Activated CD4-positive, alpha-beta T cell treated with anti-CD3 and anti-CD28 coated beads, Interleukin-2, Interleukin-6, amounts not matched to agents 100 ng/mL and 50 ng/mL, durations not matched to agents 16 hours and 8 hours (primary cell): ENCODE results near the gene SLC44A4.
"Not testable (repeated sequence)": the region's sequence is repeated elsewhere in the genome, so short reads cannot be mapped to it uniquely, and the experiment has no call there.

Experiments used
- DNase-seq: peaks from one replicate; pipeline ENCODE4 v3.0.0-alpha.2; 2020

The SLC44A4 gene

DNA sequence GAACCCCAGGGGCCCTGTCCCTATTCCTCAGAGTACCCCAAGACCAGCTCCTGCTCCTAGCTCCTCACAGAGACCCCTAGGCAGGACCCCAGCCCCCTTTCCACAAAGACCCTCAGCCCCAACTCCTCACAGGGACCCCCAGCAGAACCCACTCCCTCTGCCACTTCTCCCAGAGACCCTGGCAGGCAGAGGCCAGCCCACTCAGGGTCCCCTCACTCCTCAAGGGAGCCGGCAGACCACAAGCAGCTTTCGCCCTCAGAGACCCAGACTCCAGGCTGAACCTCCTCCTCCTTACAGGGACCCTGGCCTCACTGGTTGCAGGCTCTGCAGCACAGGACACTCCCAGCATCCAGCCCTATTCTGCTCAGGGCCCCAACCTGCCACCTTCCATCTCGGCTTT lies 575 bp downstream of the SLC44A4 start:
- no peak for DNase-seq

DNA sequence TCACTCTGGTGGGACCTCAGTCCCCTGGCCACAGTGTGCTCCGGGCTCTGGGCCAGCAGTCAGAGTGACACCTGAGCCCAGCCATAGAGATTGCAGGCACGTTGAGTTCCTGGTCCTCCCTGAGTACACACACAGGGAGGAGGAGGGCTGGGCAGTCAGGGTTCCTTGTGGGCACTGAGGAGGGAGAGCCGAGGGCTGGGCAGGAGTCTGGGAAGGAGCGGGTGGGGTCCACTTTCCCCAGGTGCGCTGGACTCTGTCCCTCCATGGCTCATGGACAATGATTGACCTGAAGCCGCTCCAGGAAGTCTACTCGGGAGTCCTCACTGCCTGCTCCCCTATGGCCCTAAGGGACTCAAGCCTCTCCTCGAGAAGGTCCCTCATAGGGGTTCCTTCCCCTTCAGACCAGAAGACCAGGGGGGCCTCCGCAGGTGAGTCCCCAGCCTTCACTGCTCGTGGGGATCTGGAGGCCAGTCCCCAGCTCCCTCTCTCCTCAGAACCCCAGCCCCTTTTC lies 1.1 kb downstream of the SLC44A4 start:
- DNase-seq, result no peak

DNA sequence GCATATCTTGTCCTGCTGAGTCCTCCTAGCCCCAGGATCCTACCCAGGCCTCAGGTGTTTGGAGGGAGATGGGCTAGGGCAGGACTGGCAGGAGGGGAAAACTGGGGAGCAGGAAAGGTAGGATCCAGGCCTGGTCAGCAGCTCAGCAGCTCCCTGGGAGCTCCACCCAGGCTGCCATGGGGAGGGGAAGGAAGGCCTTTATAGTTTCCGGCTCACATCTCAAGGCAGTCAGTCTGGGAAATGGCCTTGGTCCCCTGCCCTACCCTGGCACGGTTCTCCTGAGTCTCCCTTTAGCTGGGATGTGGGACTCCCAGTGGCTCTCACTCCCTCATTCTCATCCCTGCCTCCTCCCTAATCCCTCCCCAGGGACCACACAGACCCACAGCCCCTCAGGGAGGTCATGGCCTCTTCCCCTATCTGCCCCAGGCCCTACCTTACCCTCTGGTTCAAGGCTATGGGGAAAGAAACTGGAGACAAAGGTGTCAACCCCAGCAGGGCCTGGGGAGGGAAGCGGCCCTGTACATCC lies 1.6 kb downstream of the SLC44A4 start:
- DNase-seq, result no peak

DNA sequence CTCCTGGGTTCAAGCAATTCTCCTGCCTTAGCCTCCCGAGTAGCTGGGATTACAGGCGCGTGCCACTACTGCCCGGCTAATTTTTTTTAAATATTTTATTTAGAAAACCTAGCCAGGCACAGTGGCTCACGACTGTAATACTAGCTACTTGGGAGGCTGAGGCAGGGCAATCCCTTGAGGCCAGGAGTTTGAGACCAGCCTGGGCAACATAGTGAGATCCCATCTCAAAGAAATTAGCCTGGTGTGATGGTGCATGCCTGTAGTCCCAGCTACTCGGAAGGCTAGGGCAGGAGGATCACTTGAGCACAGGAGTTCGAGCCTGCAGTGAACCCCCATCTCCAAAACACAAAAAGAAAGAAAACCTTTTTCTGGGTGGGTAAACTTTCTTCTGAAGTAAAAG lies 2.4 kb downstream of the SLC44A4 start:
- no peak for DNase-seq

DNA sequence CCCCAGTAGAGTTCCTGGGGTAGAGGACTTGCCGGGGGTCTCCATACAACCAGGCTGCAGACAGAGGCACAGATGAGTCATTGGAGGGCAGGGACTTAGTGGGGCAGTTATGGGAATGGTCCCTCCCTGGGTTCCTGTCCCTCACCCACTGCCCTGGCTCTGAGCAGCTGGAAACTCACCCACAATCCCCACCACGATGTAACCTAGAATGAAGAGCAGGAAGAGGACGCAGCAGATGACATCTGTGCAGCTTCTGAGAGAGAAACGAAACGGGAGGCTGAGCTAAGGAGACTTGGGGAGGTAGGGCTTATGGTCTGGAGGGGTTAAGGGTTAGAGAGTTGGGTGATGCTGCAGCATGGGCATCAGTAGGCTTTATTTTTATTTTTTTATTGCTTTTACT lies 2.9 kb downstream of the SLC44A4 start:
- no peak for DNase-seq

DNA sequence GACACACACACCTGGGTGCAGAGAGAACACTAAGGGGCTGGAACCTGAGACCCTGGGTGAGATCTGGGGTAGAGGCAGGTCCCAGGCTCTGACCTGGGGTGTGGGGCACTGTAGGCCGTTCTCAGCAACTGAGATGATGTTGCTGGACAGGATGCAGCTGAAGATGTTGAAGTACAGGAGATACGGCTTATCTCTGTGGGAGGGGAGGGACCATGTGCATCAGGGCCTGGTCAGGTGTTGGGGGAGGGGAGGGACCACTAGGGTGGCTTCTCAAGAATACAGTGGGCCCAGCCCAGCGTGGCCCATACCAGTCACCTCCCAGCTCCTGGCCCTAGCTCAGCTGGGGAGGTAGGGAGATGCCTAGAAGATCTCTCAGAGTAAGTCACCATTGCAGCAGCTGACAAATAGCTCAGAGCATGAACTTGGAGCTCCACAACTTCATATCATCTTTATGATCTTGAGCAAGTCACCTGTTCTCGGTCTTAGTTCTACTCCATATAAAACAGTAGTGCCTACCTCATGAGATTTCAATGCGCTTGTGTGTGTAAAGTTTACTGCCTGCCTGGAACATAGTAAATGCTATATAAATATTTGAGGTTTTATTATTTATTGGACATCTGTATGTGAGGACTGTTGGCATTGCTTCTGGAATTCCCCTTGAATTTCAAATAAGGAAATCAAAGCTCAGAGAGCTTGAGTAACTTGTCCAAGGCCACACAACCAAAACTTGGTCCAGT lies 3.8 kb downstream of the SLC44A4 start:
- DNase-seq, result no peak

DNA sequence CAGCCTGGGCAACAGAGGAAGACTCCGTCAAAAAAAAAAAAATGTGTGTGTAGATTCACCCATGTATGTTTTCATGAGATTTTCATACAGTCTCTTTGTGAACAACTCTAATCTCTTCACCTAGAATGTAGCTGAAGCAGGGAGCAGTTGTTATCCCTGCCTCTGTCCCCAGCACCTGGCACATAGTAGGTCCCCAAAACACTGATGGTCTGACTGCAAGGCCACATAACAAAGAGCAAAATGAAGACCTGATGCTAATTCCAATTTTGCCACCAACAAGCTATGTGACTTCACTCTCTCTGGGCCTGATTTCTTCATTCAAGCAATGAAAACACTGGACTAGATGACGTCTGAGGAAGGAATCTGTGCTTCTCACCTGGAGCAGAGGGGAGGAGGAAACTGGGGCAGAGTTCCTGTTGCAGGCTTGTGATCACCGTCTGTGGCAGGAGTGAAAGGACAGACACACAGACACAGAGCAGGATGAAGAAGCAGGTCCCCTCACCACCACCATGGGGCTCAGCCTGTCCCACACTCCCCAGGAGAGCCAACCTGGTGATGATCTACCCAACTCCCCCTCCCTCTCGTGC lies 4.6 kb downstream of the SLC44A4 start:
- no peak for DNase-seq

DNA sequence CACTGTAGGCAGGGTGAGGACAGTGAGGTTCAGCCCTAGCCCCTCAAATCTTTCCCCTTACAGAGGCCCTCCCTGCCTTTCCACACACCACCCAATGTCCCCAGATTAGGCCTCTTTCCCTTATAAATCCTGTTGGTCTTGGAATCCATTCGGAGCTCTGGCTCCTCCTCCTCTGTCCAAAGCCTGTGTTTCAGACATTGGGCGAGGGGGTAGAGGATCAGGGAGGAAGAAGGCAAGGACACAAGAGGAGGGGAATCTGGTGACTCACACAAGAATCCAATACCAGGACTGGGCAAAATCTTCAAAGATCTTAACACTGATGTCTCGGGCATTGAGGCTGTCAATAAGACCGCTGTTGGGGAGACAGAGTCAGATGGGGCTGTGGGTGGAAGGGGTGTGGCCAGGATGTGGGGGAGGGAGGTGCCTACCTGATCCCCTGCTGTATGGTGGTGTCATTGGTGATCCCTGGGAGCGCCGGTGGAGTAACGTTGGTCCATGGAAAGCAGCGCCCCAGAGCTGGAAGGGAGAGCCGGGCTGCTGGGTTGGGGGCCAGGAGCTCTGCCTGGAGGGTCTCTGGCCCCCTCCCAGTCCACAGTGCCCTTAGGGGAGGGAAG lies 7.6 kb downstream of the SLC44A4 start:
- DNase-seq, result no peak

DNA sequence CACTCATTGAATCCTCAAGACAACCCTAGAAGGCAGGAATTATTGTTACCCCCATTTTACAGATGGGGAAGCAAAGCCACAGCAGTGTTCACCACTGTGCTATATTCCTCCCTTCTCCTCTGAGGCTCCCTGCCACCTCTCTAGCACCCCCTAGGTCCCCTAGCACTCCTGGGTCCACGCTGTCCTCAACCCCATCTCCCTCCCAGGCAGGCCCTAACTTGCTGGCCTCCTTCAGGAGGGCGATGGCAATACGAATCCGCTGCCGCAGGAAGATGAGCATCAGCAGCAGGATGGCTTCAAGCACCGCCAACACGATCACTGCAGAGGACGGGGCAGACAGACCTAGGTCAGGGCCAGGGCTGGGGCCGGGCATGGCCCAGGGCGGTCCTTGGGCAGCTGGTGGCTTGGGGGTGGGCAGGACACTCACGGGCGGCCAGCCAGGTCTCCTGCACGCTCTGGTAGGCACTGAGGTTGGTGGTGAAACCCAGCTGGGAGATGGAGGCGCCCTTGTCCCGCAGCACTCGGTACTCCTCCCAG lies 8.3 kb downstream of the SLC44A4 start:
- DNase-seq, result peak; percentile 19

DNA sequence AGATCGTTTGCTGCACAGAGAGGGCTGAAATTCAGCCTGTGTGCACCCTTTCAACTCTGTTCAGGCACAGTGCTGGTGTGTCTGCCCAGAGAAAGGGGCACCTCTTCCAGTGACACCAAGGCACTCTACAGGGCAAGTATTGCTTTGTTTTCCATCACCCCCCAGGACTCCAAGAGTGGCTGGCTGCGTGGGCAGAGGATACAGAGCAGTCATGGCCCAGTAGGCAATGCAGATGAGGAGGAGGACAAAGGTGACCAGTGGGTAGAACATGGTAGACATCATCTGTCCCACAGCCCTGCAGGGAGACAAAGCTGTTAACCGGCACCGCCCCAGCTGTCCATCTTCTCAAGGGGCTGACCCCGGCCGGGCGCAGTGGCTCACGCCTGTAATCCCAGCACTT lies 9.5 kb downstream of the SLC44A4 start:
- no peak for DNase-seq

DNA sequence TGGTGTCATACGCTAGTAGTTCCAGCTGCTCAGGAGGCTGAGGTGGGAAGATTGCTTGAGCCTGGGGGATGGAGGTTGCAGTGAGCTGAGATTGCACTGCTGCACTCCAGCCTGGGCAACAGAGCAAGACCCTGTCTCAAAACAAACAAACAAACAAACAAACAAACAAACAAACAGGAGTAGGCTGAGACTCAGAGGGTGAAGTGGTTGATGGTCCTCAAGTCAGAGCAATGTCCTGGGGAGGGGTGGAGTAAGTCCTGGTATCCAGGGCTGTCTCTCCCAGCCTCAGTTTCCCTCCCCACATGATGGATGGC lies 10.2 kb downstream of the SLC44A4 start:
- DNase-seq, result not testable (repeated sequence)

DNA sequence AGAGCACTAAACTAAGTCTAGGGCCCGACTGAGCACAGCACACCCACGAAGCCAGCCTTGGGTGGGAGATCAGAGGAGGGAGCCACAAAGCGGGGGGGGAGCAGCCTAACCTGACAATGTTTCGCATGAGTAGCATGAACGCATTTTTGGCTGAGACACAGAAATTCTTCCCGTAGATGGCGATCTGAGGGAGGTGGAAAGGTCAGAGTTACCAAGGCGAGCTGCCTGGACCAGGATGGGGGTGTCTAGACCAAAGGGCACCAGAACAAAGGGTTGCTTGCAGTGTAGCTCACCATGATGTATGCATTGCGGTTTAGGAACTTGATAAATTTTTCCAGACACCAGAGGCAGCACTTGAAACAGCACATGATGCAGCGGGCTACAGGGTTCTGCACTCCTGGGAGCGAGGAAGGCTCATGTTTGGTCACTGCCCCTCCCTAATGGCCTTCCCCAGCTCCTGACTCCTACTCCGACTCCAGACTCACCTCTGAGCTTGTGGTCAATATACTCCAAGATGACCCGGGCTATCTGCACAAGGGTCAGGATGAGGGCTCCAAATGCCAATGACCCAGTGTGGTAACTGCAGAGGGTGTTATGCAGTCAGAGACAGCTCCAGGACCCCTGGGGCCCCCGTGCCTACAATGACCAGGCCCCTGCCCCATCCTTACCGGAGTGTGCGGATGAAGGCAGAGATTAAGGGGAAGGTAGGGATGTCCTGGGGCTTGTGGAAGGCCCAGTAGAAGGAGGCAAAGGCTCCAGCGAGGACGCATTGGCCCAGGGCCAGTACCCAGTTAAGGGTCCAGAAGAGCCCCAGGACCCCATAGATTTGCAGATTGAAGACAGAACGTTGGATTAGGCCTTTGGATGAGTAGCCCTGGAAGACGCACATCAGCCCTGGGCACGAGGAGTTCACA lies 13.3 kb downstream of the SLC44A4 start:
- DNase-seq, result no peak

DNA sequence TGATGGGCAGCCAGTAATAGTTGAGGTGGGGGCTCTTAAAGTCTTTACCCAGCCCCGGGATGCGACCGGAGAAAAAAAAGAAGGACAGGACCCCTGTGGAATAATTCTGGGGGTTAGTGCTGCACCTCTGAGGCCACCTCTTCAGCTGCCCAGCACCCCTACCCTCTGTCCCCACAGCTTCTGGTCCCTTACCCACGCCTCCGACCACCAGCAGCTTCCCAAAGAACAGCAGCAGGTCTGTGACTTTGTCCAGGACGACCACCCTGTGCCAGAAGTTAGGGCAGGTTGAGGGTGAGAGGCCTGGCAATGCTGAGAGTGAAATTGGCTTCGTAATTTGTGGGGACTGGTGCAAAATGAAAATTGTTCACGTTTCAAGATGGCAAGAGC lies 14.0 kb downstream of the SLC44A4 start:
- DNase-seq, result no peak

DNA sequence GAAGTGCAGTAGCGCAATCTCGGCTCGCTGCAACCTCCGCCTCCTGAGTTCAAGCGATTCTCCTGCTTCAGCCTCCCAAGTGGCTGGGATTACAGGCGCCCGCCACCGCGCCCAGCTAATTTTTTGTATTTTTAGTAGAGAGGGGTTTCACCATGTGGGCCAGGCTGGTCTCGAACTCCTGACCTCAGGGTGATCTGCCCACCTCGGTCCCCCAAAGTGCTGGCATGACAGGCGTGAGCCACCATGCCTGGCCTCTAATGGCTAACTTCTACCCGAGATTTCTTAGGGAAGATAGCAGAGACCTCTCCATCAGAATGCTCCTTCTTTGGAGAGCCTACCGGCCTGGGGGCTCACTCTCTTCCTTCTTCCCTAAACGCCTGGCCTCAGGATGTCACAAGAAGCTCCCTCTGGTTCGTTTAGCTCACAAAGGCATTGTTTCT lies 14.7 kb downstream of the SLC44A4 start:
- not testable (repeated sequence) for DNase-seq

DNA sequence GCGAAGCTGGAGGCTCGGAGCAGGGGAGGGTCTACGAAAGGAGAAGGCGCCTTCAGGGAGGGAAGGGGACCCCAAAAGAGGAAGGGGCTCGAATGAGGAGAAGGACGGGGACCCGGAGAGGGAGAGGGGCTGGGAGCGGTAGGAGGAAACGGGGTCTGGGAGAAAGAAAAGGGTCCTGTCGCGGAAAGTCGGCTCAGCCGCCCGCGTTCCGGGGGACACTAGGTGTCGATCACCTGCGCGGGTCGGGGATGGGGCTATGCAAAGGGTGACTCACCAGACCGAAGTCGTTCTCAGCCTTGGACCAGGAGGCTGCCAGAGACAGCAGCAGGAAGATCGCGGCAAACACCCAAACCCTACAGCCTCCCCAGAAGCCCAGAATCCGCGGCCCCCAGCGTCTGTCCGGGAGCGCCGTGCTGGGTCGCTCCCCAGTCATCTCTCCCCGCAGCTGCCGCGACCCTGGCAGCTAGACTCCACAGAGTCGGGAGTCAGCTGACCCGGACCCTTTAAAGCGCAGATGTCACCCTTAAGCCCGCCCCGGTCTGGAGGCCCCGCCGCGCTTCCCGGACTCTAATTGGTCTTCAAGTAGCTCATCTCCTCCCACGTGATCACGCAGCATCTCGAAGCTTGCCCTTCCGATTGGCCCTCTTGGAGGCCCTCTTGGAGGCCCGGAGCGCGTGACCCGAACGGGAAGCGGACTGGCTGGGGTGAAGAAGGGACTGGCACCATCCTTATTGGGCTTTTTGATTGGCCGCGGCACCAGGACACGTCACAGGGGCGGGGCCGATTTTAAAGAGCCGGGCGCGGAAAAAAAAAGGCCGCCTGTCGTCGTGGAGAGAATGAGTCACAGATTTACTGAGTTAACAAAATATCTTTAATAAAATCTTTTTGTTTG lies 16.2 kb downstream of the SLC44A4 start, which contains the start of gene NEU1:
NEU1 (minus strand) TSS at position 478 of the 892 bp plus-strand sequence; CDS start at position 433, 45 bp downstream.
- peak; percentile 100 for DNase-seq

DNA sequence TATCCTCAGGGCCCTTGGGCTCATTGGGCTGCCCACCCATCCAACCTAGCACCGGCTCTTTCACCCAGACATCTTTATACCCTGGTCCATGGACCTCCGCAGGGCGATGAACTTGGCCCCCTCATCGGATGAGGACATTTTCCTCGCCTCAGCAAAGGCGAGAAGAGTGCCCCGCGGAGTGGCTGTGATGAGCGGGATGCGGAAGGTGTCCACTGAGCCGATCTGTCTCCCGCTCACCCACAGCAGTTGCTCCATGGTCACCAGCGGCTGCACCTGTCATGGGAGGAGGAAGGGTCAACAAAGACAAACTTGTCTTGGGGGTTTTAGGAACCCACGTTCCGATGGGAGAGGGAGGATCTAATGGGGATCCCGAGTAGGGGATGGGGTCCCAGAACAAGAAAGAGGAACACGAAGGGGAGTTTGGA lies 16.9 kb downstream of the SLC44A4 start:
- no peak for DNase-seq

DNA sequence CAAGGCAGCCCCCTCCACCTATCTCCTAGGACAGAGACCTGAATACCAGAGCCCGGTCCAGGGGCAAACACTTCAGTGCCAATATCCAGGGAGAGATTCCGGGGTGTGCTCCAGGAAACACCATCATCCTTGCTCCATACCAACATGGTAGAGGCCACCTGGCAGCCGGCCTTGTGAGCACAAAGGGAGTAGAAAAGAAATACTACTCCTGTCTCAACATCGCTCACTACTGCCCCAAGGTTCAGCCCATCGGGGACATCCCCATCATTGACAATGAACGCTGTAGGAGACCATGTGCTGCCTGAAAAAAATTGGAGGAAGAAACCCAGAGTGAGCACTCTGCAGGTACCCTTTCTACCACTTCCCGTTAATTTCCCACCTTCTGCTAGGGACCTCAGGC lies 17.6 kb downstream of the SLC44A4 start:
- DNase-seq, result no peak

DNA sequence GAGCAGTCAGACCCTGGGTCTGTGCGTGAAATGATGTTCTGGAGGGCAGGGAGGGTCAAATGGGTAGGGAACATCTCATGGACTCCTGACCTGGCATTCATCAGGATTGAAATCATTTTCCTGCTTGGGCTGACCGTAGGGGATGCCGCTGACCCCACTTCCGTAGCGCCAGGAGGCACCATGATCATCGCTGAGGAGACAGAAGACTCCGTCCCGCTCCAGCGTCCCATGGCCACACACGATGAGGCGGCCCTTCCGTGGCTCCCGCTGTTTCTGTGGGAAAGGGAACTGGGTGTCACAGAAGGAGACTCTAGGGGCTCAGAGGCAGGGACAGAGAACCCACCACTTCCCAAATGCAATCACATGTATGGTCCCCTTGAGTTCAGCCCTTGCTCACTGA lies 18.4 kb downstream of the SLC44A4 start:
- no peak for DNase-seq

DNA sequence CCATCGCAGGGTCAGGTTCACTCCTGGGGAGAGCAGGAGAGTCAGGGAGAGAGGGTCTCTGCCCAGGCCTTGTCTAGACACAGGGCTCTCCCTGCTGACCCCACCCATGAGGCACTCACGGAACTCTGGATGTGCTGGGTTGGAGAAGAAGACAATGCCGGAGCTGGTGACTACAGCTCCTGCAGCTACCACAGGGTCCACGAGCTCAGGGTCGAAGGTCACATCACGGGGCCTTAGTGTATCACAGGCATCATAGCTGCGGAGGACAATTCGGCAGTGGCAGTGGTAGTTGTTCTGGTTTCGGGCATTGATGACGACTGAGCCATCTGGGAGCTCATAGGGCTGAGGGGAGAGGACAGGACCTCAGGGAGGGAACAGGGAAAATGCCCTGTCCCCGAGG lies 18.9 kb downstream of the SLC44A4 start:
- no peak for DNase-seq

DNA sequence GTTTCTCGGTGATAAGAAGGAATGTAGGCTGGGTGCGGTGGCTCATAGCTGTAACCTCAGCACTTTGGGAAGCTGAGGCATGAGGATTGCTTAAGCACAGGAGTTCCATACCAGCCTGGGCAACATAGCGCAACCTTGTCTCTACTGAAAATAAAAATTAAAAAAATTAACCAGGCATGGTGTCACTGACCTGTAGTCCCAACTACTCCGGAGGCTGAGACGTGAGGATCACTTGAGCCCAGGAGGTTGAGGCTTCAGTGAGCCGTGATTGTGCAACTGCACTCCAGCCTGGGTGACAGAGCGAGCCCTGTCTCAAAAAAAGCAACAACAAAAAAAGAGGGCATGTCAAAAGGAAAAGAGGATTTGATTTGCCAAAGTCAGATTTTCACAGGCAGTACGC lies 20.1 kb downstream of the SLC44A4 start:
- no peak for DNase-seq

DNA sequence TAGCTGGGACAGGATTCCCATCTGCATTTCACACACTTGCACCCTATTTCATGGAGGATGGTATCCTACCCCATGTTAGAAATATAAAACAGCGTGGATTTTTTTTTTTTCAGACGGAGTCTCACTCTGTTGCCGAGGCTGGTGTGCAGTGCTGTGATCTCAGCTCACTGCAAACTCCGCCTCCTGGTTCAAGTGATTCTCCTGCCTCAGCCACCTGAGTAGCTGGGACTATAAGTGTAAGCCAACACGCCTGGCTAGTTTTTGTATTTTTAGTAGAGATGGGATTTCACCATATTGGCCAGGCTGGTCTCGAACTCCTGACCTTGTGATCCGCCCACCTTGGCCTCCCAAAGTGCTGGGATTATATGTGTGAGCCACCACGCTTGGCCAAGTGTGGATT lies 21.0 kb downstream of the SLC44A4 start:
- DNase-seq, result not testable (repeated sequence)
